ENCODE measurements around the gene LAGE3.

Gene LAGE3

GRCh38 chrX:154473683-154474082, 5.4 kb downstream of the LAGE3 start:
- DNase-seq, result no peak

DNA sequence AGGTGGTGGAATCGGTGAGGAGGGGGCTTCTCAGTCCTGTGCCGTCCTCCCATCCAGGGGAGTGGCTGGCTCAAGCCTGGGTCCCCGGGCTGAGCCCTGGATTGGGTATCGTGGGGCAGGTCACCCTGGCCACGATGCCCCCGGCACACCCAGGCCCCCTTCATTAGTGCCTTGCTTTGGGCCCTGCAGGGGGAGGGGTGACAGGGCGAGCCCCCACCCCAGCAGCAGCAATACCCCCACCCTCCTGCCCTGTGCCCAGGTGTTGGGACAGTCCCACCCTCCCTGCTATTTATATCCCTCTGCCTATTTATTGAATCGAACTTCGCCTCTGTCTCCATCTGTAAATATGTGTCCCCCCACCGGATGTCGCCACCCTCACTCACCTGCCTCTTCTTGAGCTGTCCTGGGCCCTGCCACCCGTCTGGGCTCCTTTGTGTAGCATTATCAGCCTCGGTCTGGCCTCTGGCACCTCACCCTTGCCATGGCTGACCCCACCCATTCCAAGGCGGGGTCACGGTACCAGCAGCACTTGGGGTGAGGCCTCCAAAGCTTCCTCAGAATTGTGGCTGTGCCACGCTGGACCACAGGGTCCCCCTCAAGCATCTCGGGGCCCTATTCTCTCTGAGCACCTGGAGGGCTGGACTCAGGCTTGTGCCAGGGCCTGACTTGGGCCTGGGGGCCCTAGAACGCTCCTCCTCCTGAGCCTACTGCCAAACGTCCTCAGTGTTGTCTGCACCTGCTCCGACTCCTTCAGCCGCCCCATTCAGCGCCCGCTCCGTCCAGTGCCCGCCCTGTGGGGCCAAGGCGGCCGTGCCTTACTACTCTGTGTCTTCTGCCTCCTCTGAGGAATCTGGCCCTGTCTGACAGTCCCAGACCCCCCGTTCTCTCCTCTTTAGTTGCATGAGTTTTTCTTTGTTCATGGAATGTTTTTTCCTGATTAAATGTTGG, 6.1 kb downstream of the LAGE3 start:
- no peak for DNase-seq

DNA sequence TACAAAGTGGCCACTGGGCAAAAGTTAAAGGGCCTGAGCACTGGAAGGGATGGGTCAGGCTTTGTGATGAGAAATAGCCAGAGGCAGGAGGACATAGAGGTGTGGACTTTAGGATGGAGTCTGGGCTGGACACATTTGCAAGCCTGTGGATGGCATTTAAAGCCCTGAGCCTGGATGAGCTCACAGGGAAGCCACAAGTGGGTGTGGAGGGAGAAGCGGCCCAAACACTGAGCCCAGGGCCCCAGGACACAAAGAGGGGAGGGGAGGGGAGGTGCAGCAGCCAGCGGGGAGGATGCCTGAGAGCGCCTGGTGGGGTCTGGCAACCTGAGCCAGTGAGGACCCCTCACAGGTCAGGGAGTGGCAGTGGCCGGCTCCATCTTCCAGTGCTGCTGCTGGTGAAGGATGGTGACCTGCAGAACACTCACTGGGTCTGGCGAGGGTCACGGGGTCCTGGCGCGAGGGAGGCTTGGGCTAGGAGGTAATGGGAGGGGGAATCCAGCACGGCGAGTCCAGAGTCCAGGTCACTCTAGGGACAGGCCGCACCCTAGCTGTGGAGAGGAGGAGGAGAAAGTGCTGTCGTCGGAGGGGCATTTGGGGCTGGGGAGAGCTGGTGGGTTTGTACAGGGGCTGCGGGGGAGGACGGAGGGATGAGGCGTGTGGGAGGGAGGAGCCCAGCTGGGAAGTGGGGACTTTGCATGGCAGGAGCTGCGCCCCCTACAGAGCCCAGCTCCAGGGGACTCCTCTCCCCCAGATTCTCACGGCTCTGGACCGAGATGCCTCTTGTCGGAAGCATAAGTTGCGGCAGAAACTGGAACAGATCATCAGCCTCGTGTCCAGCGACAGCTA, 7.0 kb downstream of the LAGE3 start:
- DNase-seq, result no peak

DNA sequence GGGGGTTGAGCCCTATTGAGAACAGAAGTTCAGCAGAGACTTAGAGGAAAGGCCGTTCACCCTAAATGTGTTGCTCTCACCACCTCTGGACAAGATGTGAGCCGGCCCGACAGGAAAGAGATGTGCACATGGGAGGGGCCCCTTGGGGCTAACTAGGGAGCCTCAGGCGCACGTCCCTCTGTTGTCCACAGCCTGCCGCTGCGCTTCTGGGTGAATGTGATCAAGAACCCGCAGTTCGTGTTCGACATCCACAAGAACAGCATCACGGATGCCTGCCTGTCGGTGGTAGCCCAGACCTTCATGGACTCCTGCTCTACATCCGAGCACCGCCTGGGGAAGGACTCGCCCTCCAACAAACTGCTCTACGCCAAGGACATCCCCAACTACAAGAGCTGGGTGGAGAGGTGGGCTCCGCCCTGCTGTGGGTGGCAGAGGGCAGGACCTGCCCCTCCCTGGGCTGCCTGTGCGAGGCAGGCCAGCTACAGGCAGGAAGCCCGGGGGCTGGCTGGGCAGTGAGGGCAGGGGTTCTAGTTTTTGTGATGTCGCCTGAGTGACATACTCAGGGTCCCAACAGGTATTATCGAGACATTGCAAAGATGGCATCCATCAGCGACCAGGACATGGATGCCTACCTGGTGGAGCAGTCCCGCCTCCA, 8.0 kb downstream of the LAGE3 start:
- DNase-seq, result no peak

GRCh38 chrX:154470434-154470833, 8.6 kb downstream of the LAGE3 start:
- no peak for DNase-seq

DNA sequence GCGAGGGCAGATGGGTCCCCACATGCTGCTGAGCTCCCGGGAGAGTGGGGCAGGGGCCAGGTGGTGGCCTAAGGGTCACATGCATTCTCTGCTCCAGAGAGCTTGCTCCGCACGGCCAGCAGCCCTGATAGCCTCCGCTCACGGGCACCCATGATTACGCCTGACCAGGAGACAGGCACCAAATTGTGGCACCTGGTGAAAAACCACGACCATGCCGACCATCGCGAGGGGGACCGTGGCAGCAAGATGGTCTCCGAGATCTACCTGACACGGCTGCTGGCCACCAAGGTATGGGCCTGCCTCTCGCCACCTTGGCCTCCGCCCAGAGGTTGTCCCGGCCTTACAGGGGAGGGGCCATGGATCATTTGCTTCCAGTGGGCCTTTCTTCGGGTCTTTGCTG, 9.2 kb downstream of the LAGE3 start:
- DNase-seq, result no peak

DNA sequence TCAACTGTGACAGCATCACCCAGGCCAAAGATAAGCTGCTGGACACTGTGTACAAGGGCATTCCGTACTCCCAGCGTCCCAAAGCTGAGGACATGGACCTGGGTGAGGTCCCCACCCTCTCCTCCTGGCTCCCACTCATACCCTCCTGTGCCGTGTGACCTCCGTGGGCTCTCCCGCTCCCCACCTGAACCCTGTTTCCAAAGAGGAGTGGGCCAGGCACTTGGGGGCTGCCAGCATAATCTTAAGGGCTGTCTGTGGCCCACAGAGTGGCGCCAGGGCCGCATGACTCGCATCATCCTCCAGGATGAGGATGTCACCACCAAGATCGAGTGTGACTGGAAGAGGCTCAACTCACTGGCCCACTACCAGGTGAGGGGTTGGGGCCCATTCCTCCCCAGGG, 10.0 kb downstream of the LAGE3 start:
- no peak for DNase-seq

DNA sequence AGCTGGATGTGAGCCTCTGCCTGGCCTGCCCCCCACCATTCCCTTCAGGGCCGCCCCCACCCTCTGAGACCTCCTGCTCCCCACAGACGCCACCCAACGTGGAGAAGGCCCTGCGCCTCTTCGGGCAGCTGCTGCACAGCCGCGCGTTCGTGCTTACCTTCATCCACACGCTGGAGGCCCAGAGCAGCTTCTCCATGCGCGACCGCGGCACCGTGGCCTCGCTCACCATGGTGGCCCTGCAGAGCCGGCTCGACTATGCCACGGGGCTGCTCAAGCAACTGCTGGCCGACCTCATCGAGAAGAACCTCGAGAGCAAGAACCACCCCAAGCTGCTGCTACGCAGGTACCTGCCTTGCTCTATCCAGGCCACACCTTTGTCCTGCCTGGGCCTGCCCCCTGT, 10.9 kb downstream of the LAGE3 start:
- no peak for DNase-seq

GRCh38 chrX:154467556-154467955, 11.5 kb downstream of the LAGE3 start:
- DNase-seq, result no peak

DNA sequence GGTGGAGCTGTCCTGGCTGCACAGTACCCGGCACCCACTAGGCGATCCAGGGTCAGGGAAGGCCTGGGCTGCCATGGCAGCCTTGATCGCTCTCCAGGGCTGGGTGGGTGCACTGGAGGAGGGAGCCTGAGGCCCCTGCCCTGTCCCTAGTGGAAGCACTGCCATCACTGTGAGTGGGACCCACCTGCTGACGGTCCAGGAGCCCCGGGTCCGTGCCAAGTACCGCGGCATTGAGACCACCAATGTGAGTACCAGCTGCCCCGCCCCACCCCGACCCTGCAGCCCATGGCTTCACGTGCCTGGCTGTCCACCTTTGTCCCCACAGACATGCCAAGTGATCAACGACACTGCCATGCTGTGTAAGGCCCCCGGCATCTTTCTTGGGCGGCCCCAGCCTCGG, 12.2 kb downstream of the LAGE3 start:
- no peak for DNase-seq

- no peak for DNase-seq
These were observed 13.0 kb downstream of the LAGE3 start for GRCh38 chrX:154466036-154466435.

- no peak for DNase-seq
These were observed 13.5 kb downstream of the LAGE3 start for GRCh38 chrX:154465601-154466000.

GRCh38 chrX:154464806-154465365, 14.2 kb downstream of the LAGE3 start:
- DNase-seq, result no peak

- DNase-seq, result no peak
These were observed 15.4 kb downstream of the LAGE3 start for GRCh38 chrX:154463611-154464220.

DNA sequence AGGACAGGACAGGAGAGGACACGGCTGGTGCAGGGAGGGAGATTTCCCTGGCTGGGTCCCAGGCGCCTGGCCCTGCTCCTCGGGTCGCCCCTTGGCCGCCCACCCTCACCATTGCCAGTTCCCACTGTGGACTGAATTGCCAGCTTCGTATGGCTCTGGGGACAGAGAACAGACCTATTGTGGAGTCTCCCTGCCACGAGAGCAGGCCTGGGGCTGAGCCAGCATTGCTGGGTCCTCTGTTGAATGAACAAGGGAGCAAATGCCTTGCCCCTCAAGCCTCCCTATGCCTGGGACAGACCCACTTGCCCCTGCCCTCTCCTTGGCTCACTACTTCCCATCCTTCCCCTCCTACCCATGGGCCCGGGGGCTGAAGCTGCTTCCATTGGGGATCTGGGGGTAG, 16.7 kb downstream of the LAGE3 start:
- DNase-seq, result no peak

DNA sequence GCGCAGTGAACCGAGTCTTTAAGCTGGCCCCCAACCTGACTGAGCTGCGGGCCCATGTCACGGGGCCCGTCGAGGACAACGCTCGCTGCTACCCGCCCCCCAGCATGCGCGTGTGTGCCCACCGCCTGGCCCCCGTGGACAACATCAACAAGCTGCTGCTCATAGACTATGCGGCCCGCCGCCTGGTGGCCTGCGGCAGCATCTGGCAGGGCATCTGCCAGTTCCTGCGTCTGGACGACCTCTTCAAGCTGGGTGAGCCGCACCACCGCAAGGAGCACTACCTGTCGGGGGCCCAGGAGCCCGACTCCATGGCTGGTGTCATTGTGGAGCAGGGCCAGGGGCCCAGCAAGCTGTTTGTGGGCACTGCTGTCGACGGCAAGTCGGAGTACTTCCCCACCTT, 18.8 kb downstream of the LAGE3 start:
- no peak for DNase-seq

DNA sequence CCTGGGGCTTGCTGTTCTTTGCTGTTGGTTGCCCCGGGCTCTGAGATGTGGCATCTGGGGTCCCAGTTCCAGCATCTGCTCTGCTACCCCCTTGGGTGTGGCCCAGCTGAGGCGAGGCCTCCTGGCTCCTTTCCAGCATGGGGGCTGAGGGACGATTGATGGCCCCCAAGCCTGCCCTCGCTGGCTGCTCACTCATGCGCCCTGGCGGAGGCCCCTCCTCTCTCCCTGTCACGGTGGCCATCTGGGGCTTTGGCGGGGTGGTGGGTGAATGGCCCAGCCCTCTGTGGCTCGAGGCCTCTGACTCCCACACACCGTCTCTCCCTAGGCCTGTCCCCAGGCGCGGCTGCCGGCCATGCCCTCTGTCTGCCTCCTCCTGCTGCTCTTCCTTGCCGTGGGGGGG, 19.2 kb downstream of the LAGE3 start:
- DNase-seq, result no peak

GRCh38 chrX:154458954-154459778, 19.9 kb downstream of the LAGE3 start:
- no peak for DNase-seq

GRCh38 chrX:154458116-154458953, 20.7 kb downstream of the LAGE3 start, which contains the start of gene PLXNA3:
PLXNA3 (plus strand) TSS chrX:154458281; CDS start chrX:154460184, 1,903 bp downstream.
- peak; percentile 62 for DNase-seq

DNA sequence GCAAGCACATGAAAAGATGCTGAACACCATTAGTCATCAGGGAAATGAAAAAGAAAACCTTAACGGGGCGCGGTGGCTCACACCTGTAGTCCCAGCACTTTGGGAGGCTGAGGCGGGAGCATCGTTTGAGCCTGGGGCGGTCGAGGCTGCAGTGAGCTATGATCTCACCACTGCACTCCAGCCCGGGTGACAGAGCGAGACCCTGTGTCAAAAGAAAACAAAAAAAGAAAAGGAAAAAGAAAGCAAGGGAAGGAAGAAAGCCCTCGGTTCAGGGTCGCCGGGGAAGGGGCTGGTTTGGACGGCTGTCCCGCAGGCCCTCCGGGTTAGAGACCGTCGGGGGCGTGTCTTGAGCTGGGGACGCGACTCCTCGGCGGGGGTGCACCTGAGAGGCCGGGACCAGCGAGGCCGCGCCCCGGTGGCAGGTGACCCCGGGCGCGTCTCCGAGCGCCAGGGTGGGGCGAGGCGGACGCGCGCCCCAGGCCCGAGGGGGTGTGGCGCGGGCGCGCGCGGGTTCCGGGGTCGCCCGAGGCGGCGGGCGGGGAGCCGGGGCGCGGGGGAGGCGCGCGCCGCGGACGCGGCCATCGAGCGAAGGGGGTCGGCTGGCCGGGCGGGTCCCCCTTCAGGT, 21.5 kb downstream of the LAGE3 start:
- peak; percentile 50 for DNase-seq

Data from activated CD4-positive, alpha-beta T cell treated with anti-CD3 and anti-CD28 coated beads, Interleukin-2, amount 50 U/mL, for 1 hour (primary cell).